G401.6 (cell line): ENCODE measurements around the gene PDK4.
"Not testable (repeated sequence)": the region's sequence is repeated elsewhere in the genome, so short reads cannot be mapped to it uniquely, and the experiment has no call there.

ENCODE experiments used
- FAIRE-seq: peaks from 2 replicates; lab custom pipeline; 2012; peaks lifted over from hg19 to GRCh38; lab: Jason Lieb, UNC

The PDK4 gene

GRCh38 chr7:95604811-95605210, 8.5 kb upstream of the PDK4 start:
- FAIRE-seq = not testable (repeated sequence)

GRCh38 chr7:95604397-95604796, 8.1 kb upstream of the PDK4 start:
- FAIRE-seq = not testable (repeated sequence)

GRCh38 chr7:95602421-95602820, 6.1 kb upstream of the PDK4 start:
- FAIRE-seq = no peak

- FAIRE-seq = no peak
Observed at GRCh38 chr7:95601316-95601715, 5.0 kb upstream of the PDK4 start.

- FAIRE-seq = no peak
Observed at GRCh38 chr7:95599069-95599468, 2.8 kb upstream of the PDK4 start.

GRCh38 chr7:95598511-95598910, 2.2 kb upstream of the PDK4 start:
- no peak for FAIRE-seq

- FAIRE-seq = no peak
Observed at GRCh38 chr7:95595746-95596197, 544 bp downstream of the PDK4 start.

- no peak for FAIRE-seq
Observed at GRCh38 chr7:95594185-95594584, 2.1 kb downstream of the PDK4 start.

GRCh38 chr7:95593343-95593742, 3.0 kb downstream of the PDK4 start:
- no peak for FAIRE-seq

GRCh38 chr7:95592570-95592969, 3.7 kb downstream of the PDK4 start:
- no peak for FAIRE-seq

- no peak for FAIRE-seq
Observed at GRCh38 chr7:95590387-95591248, 5.7 kb downstream of the PDK4 start.

GRCh38 chr7:95589766-95590165, 6.5 kb downstream of the PDK4 start:
- FAIRE-seq = no peak

GRCh38 chr7:95589031-95589430, 7.3 kb downstream of the PDK4 start:
- no peak for FAIRE-seq

- no peak for FAIRE-seq
Observed at GRCh38 chr7:95586951-95587301, 9.4 kb downstream of the PDK4 start.

GRCh38 chr7:95585426-95585789, 10.9 kb downstream of the PDK4 start:
- FAIRE-seq = no peak

- no peak for FAIRE-seq
Observed at GRCh38 chr7:95584769-95585425, 11.4 kb downstream of the PDK4 start.

GRCh38 chr7:95583834-95584621, 12.3 kb downstream of the PDK4 start:
- no peak for FAIRE-seq

- FAIRE-seq = no peak
Observed at GRCh38 chr7:95582578-95583293, 13.6 kb downstream of the PDK4 start.

- no peak for FAIRE-seq
Observed at GRCh38 chr7:95581467-95581866, 14.8 kb downstream of the PDK4 start.

- FAIRE-seq = no peak
Observed at GRCh38 chr7:95579318-95579717, 17.0 kb downstream of the PDK4 start.

GRCh38 chr7:95578299-95578855, 17.9 kb downstream of the PDK4 start:
- no peak for FAIRE-seq

- no peak for FAIRE-seq
Observed at GRCh38 chr7:95577137-95577536, 19.2 kb downstream of the PDK4 start.
